SU-DHL-6 (cell line): ENCODE results near the gene NUP42.

Experiments used
- H2AFZ ChIP-seq: fragments of 200-600 bp; sonication (generic); 2 replicates; pipeline ENCODE4 v1.6.1; 2014; ENCODE audit warnings: low read depth, mild to moderate bottlenecking, moderate library complexity, mixed read lengths, antibody characterized with exemption, low read length; ENCODE audit not compliant: severe bottlenecking
- H3F3A ChIP-seq: fragments of 200-600 bp; shearing (Covaris generic); 2 replicates; pipeline ENCODE4 v1.6.0; 2016; ENCODE audit warnings: antibody characterized with exemption, mild to moderate bottlenecking; ENCODE audit not compliant: insufficient read depth
- H3K27ac ChIP-seq: fragments of 200-600 bp; sonication (generic); 2 replicates; pipeline ENCODE4 v1.5.1; 2016; ENCODE audit warnings: low read depth, mild to moderate bottlenecking, low read length, moderate library complexity, mixed read lengths
- H3K27me3 ChIP-seq: fragments of 200-600 bp; sonication (generic), shearing (Covaris generic); 2 replicates; pipeline ENCODE4 v1.6.0; 2014; ENCODE audit warnings: mild to moderate bottlenecking, low read length
- H3K36me3 ChIP-seq: fragments of 200-600 bp; sonication (generic); 2 replicates; pipeline ENCODE4 v1.6.1; 2014; ENCODE audit warnings: mild to moderate bottlenecking, low read length, mixed read lengths
- H3K4me2 ChIP-seq: fragments of 300-600, 200-600 bp; shearing (Covaris generic), sonication (generic); 2 replicates; pipeline ENCODE4 v1.6.0; 2014; ENCODE audit warnings: low read length, low read depth, mild to moderate bottlenecking; ENCODE audit not compliant: poor library complexity, severe bottlenecking
- H3K4me3 ChIP-seq: fragments of 200-600 bp; sonication (generic); 2 replicates; pipeline ENCODE4 v1.5.1; 2014; ENCODE audit warnings: antibody characterized with exemption, low read length, mild to moderate bottlenecking, mixed read lengths; ENCODE audit not compliant: insufficient read depth, poor library complexity, severe bottlenecking
- H3K79me2 ChIP-seq: fragments of 200-600 bp; sonication (generic); 2 replicates; pipeline ENCODE4 v1.6.1; 2014; ENCODE audit warnings: mild to moderate bottlenecking, low read length, moderate library complexity; ENCODE audit not compliant: insufficient read depth
- H3K9ac ChIP-seq: fragments of 200-600 bp; sonication (generic); 2 replicates; pipeline ENCODE4 v1.7.0; 2014; ENCODE audit warnings: mild to moderate bottlenecking, low read length
- H3K9me2 ChIP-seq: fragments of 200-600 bp; sonication (generic); replicated peaks from 2 replicates; pipeline ENCODE4 v1.6.1; 2014; ENCODE audit warnings: low read length; ENCODE audit not compliant: insufficient read depth
- H3K9me3 ChIP-seq: fragments of 200-600 bp; sonication (generic); 2 replicates; pipeline ENCODE4 v1.6.1; 2014; ENCODE audit warnings: low read length, mixed read lengths; ENCODE audit not compliant: insufficient read depth
- H4K20me1 ChIP-seq: fragments of 200-600 bp; sonication (generic); 2 replicates; pipeline ENCODE4 v1.6.1; 2014; ENCODE audit warnings: low read depth, mild to moderate bottlenecking, antibody characterized with exemption, low read length, moderate library complexity, mixed read lengths
- CTCF ChIP-seq: fragments of 200-600 bp; sonication (generic); IDR thresholded peaks from one replicate; pipeline ENCODE4 v1.5.1; 2017; ENCODE audit warnings: antibody characterized with exemption, mild to moderate bottlenecking, low read length, moderate library complexity; ENCODE audit not compliant: insufficient read depth, poor library complexity, severe bottlenecking
- EZH2phosphoT487 ChIP-seq: fragments of 200-600 bp; sonication (generic), shearing (Covaris generic); conservative IDR thresholded peaks from 2 replicates; pipeline ENCODE4 v1.6.1; 2018; ENCODE audit warnings: mild to moderate bottlenecking, antibody characterized with exemption, low read length, moderate library complexity, mixed read lengths

The NUP42 gene

GRCh38 chr7:23212395-23212794 is 30.5 kb downstream of the NUP42 start:
- Histone ChIP-seq H3F3A (no peaks in the 10 kb centered on the region), H3K4me3 (no peak overlapping the region), H3K9me3 (no peaks in the 10 kb centered on the region), H2AFZ (no peak overlapping the region), H4K20me1 (no peaks in the 10 kb centered on the region), H3K36me3 (no peaks in the 10 kb centered on the region), H3K27me3 (no peaks in the 10 kb centered on the region), H3K9me2 (no peaks in the 10 kb centered on the region), H3K9ac (no peak overlapping the region), H3K79me2 (no peaks in the 10 kb centered on the region), H3K27ac (no peak overlapping the region), H3K4me2 (no peak overlapping the region)
- TF ChIP-seq CTCF (no peak), EZH2phosphoT487 (no peak)

GRCh38 chr7:23212841-23213240 is 31.0 kb downstream of the NUP42 start:
- H3K4me3 ChIP-seq, result no peak overlapping the region
- H3K9me3 ChIP-seq, result no peaks in the 10 kb centered on the region
- no peak overlapping the region for H3K9ac ChIP-seq
- H2AFZ ChIP-seq, result no peak overlapping the region
- H3K36me3 ChIP-seq, result no peaks in the 10 kb centered on the region
- no peak overlapping the region for H3K27ac ChIP-seq
- H3K9me2 ChIP-seq, result no peaks in the 10 kb centered on the region
- no peaks in the 10 kb centered on the region for H3F3A ChIP-seq
- H4K20me1 ChIP-seq, result no peaks in the 10 kb centered on the region
- H3K79me2 ChIP-seq, result no peaks in the 10 kb centered on the region
- H3K27me3 ChIP-seq, result no peaks in the 10 kb centered on the region
- TF ChIP-seq CTCF (no peak), EZH2phosphoT487 (no peak)
- H3K4me2 ChIP-seq, result no peak overlapping the region

DNA sequence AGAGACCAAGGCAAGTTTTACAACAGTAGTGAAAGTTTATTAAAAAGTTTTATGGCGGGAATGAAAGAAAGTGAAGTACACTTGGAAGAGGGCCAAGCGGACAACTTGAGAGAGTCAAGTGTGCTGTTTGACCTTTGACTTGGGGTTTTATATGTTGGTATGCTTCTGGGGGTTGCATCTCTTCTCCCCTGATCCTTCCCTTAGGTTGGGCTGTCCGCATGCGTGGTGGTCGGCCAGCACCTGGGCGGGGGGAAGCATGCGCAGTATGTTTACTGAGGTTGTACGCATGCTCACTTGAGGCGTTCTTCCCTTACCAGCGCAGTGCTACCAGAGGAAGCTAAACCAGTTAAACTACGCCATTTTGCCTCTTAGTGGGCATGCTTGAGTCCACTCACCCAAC is 31.9 kb downstream of the NUP42 start:
- Histone ChIP-seq H3K27me3 (no peaks in the 10 kb centered on the region), H3K4me3 (no peak overlapping the region), H3K9me3 (no peaks in the 10 kb centered on the region), H3K9me2 (no peaks in the 10 kb centered on the region), H4K20me1 (no peaks in the 10 kb centered on the region), H3K9ac (no peak overlapping the region), H2AFZ (no peak overlapping the region), H3K4me2 (no peak overlapping the region), H3K27ac (no peak overlapping the region), H3K36me3 (no peaks in the 10 kb centered on the region), H3K79me2 (no peaks in the 10 kb centered on the region), H3F3A (no peaks in the 10 kb centered on the region)
- TF ChIP-seq EZH2phosphoT487, result no peak
- TF ChIP-seq CTCF, result no peak

DNA sequence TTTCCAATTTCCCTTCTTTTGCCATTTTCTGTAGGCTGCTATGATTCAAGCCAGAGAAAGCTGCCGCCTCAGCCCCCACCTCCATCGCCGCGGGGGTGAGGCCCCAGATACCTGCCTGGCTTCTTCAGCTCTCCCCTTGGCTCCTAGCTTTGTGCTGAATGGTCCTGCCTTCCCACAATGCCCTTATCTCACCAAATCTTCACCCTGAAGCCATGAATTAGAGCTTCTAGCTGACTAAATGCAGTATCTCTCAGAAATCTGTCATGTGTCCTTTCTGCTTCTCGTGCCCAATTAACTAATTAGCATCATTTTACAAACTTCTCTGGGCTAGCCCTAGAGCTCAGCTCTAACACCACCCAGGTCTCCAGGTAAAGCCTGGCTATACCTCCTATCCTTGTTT is 32.6 kb downstream of the NUP42 start:
- Histone ChIP-seq H3K9ac (no peak overlapping the region), H3K27me3 (no peaks in the 10 kb centered on the region), H3F3A (no peaks in the 10 kb centered on the region), H4K20me1 (no peaks in the 10 kb centered on the region), H3K4me3 (no peak overlapping the region), H3K27ac (no peak overlapping the region), H3K9me3 (no peaks in the 10 kb centered on the region), H3K36me3 (no peaks in the 10 kb centered on the region), H3K79me2 (no peaks in the 10 kb centered on the region), H2AFZ (no peak overlapping the region), H3K9me2 (no peaks in the 10 kb centered on the region), H3K4me2 (no peak overlapping the region)
- no peak for TF ChIP-seq EZH2phosphoT487
